Activated CD8-positive, alpha-beta memory T cell treated with anti-CD3 and anti-CD28 coated beads, Interleukin-2, amount 50 U/mL, for 24 hours (primary cell): ENCODE results near the gene TAS2R31.

Source experiments
- DNase-seq: peaks from one replicate; pipeline ENCODE4 v3.0.0-alpha.2; 2020; ENCODE audit errors: extremely low read depth

The TAS2R31 gene

GRCh38 chr12:10998204-10998603, 33.0 kb downstream of the TAS2R31 start, which contains the start of gene TAS2R20:
Gene TAS2R20 (minus strand): TSS chr12:10998304. CDS start chr12:10997875, 429 bp downstream.
- DNase-seq: no peak

GRCh38 chr12:10994307-10994706, 36.9 kb downstream of the TAS2R31 start:
- no peak for DNase-seq

GRCh38 chr12:10989107-10989506, 42.1 kb downstream of the TAS2R31 start:
- no peak for DNase-seq

GRCh38 chr12:10986812-10987211, 44.4 kb downstream of the TAS2R31 start, which contains the start of gene TAS2R50:
Gene TAS2R50 (minus strand): TSS chr12:10986912. CDS start chr12:10986860, 52 bp downstream.
- no peak for DNase-seq

- no peak for DNase-seq
Measured at GRCh38 chr12:10982244-10982643, 49.0 kb downstream of the TAS2R31 start.
